Lung (tissue), 12 donors: Measurements from ENCODE around the gene SLCO2B1. TPM values are rescaled to one million over a fixed set of nuclear protein-coding genes. Genes with fewer than 3 reads are reported as not detected.

Experiments
- ATAC-seq: fragments of 200-7000 bp; cut with Tn5 transposase; one replicate; pipeline ENCODE4 v1.9.1; 2020; ENCODE audit warnings: moderate number of reproducible peaks; ENCODE audit not compliant: insufficient read depth, low FRiP score
- DNase-seq, 3 donors: peaks; one replicate each; pipeline ENCODE4 v3.0.0-alpha.2; 2013 to 2017
- H3K27ac ChIP-seq, 2 donors: one replicate each; pipeline ENCODE4 v1.5.1; 2013; ENCODE audit warnings: mild to moderate bottlenecking in 2 of 2, moderate library complexity in 2 of 2, control low read depth in 1 of 2, inconsistent platforms in 1 of 2, low read depth in 1 of 2, low read length in 1 of 2
- H3K27me3 ChIP-seq, 3 donors: one replicate each; pipeline ENCODE4 v1.5.1; 2013; ENCODE audit warnings: low read length in 2 of 3; ENCODE audit not compliant: control insufficient read depth in 3 of 3, insufficient read depth in 3 of 3
- H3K36me3 ChIP-seq, 4 donors: one replicate each; pipeline ENCODE4 v1.5.1; 2013; ENCODE audit warnings: low read length in 4 of 4, mild to moderate bottlenecking in 1 of 4, moderate library complexity in 1 of 4; ENCODE audit not compliant: control insufficient read depth in 4 of 4, insufficient read depth in 4 of 4
- H3K4me1 ChIP-seq, 5 donors: one replicate each; pipeline ENCODE4 v1.5.1; 2013; ENCODE audit warnings: low read length in 5 of 5, mild to moderate bottlenecking in 2 of 5, moderate library complexity in 1 of 5; ENCODE audit not compliant: control insufficient read depth in 5 of 5, insufficient read depth in 5 of 5
- H3K4me3 ChIP-seq: one replicate; pipeline ENCODE4 v1.5.1; 2013; ENCODE audit warnings: mild to moderate bottlenecking, control low read depth, moderate library complexity
- H3K9ac ChIP-seq, 2 donors: one replicate each; pipeline ENCODE4 v1.5.1; 2013; ENCODE audit warnings: low read length in 2 of 2, control low read depth in 1 of 2; ENCODE audit not compliant: insufficient read depth in 1 of 2
- H3K9me3 ChIP-seq, 4 donors: one replicate each; pipeline ENCODE4 v1.5.1; 2013; ENCODE audit warnings: low read length in 3 of 4, mild to moderate bottlenecking in 1 of 4, moderate library complexity in 1 of 4; ENCODE audit not compliant: control insufficient read depth in 4 of 4, insufficient read depth in 3 of 4
- CTCF ChIP-seq: IDR thresholded peaks from 2 replicates; pipeline ENCODE4 v1.5.1; 2012; ENCODE audit warnings: mild to moderate bottlenecking; ENCODE audit errors: control extremely low read depth, extremely low read depth
- WGBS, 2 donors: extraction: QIAGEN DNeasy Blood & Tissue Kit; methylation state at CpG; one replicate each; pipeline ENCODE4 v1.1.7; 2013; 5-methylcytosine and 5-hydroxymethylcytosine counted together
- polyA plus RNA-seq, 2 donors: library from polyadenylated mRNA; stranded (reverse); fragments of 200-250 nt; gene quantifications; one replicate each; pipeline ENCODE4 v1.2.1, GENCODE V29; 2013
- total RNA-seq, 2 donors: library from RNA; depleted of rRNA in 1 of 2; stranded (reverse); fragments of >200 nt in 1 of 2; gene quantifications; one replicate each; pipeline ENCODE4 v1.2.1, GENCODE V29; 2014 to 2021
- donor health status: control.
- donor health status: control.
- donor health status: Bipolar disorder and iron deficiency.
- donor health status: healthy.
- donor health status: DM: yes; HTN: yes; CAD: no.

Gene SLCO2B1
- total and polyA plus RNA-seq, 4 donors: 22.2 to 244 (median 55.2) TPM

GRCh38 chr11:75225794-75226193 is 74.9 kb downstream of the SLCO2B1 start:
- no peak for ATAC-seq
- H3K27me3 ChIP-seq: no peaks in the 10 kb centered on the region
- TF ChIP-seq CTCF: no peak
- DNase-seq: no peak
- H3K4me3 ChIP-seq: no peak overlapping the region
- H3K4me1 ChIP-seq: no peaks in the 10 kb centered on the region
- H3K36me3 ChIP-seq: no peaks in the 10 kb centered on the region
- WGBS, 2 donors: 72 to 73% methylated on average over 4 of the region's 4 CpGs
- no peaks in the 10 kb centered on the region for H3K9me3 ChIP-seq
- no peak overlapping the region for H3K9ac ChIP-seq
- no peak overlapping the region for H3K27ac ChIP-seq

GRCh38 chr11:75229466-75229865 is 78.6 kb downstream of the SLCO2B1 start:
- DNase-seq (no peak), ATAC-seq (no peak)
- no peaks in the 10 kb centered on the region for H3K4me1 ChIP-seq
- H3K9ac ChIP-seq: no peak overlapping the region
- no peak for TF ChIP-seq CTCF
- H3K4me3 ChIP-seq: no peak overlapping the region
- H3K27me3 ChIP-seq: no peaks in the 10 kb centered on the region
- peaks cover 0 to 2% (median 0%) of the 10 kb centered on the region in 4 donors for H3K9me3 ChIP-seq
- no peaks in the 10 kb centered on the region for H3K36me3 ChIP-seq
- H3K27ac ChIP-seq: no peak overlapping the region
- WGBS, 2 donors: 74 to 88% methylated on average over 2 of the region's 2 CpGs

GRCh38 chr11:75230621-75231020 is 79.7 kb downstream of the SLCO2B1 start:
- Histone ChIP-seq H3K9me3 (peaks cover 0 to 2% (median 0%) of the 10 kb centered on the region in 4 donors), H3K4me3 (no peak overlapping the region), H3K4me1 (no peaks in the 10 kb centered on the region), H3K36me3 (no peaks in the 10 kb centered on the region), H3K27me3 (no peaks in the 10 kb centered on the region), H3K27ac (no peak overlapping the region), H3K9ac (no peak overlapping the region)
- WGBS, 2 donors: 87 to 88% methylated on average over 2 of the region's 2 CpGs
- DNase-seq (no peak), ATAC-seq (no peak)
- TF ChIP-seq CTCF: no peak

- Histone ChIP-seq H3K27ac (no peak overlapping the region), H3K9ac (no peak overlapping the region), H3K27me3 (peaks cover 0 to 8% (median 0%) of the 10 kb centered on the region in 3 donors), H3K9me3 (peaks cover 0 to 2% (median 0%) of the 10 kb centered on the region in 4 donors), H3K4me3 (no peak overlapping the region), H3K4me1 (no peaks in the 10 kb centered on the region), H3K36me3 (no peaks in the 10 kb centered on the region)
- TF ChIP-seq CTCF: no peak
- WGBS, 2 donors: 48 to 59% methylated on average over 3 of the region's 3 CpGs
- ATAC-seq (no peak), DNase-seq (peak; percentile 66 to 76 (median 67))
These were observed 82.9 kb downstream of the SLCO2B1 start for GRCh38 chr11:75233754-75234172.
